ENCODE measurements around the gene IMMP2L. TPM values are rescaled to one million over a fixed set of nuclear protein-coding genes. Genes with fewer than 3 reads are reported as not detected.

Gene IMMP2L
- total RNA-seq, 3 donors from 2014 or later (not counting 1 experiment from before 2014, with no cell fraction given): 6.9 to 9.2 (median 8.7) TPM

- WGBS (ENCODE audit: insufficient coverage): 83% methylated on average over 5 of the region's 5 CpGs
- peaks cover 14 to 21% of the 10 kb centered on the region in 2 donors for H3K9me3 Mint-ChIP-seq
- DNase-seq (no peak), ATAC-seq (no peak)
- Histone ChIP-seq H3K9me3 (ENCODE audit: control insufficient read depth, insufficient read depth, low read length) (peaks cover 8% of the 10 kb centered on the region), H3K27ac (ENCODE audit: low read length) (no peak overlapping the region), H3K4me3 (ENCODE audit: low read length) (no peak overlapping the region), H3K4me1 (ENCODE audit: control insufficient read depth, insufficient read depth, low read length) (no peaks in the 10 kb centered on the region), H3K27me3 (ENCODE audit: control insufficient read depth, insufficient read depth, low read length) (no peaks in the 10 kb centered on the region), H3K36me3 (ENCODE audit: control insufficient read depth, insufficient read depth, low read length) (no peaks in the 10 kb centered on the region)
- no peaks in the 10 kb centered on the region for H3K36me3 Mint-ChIP-seq
- no peaks in the 10 kb centered on the region for H3K27me3 Mint-ChIP-seq (ENCODE audit: low read depth in 2 of 2)
- intact Hi-C loops (cut with micrococcal nuclease): no loop called here
- H3K27ac Mint-ChIP-seq: no peak overlapping the region
- H3K4me3 Mint-ChIP-seq: no peak overlapping the region
- no peak for TF ChIP-seq CTCF (IDR thresholded peaks at IDR 0.05)
- H3K4me1 Mint-ChIP-seq: no peaks in the 10 kb centered on the region
These were observed 925.0 kb downstream of the IMMP2L start for GRCh38 chr7:110637252-110637651.

- Mint-ChIP-seq H3K9me3 (peaks cover 6 to 9% of the 10 kb centered on the region in 2 donors), H3K4me3 (no peak overlapping the region), H3K27me3 (ENCODE audit: low read depth in 2 of 2) (no peaks in the 10 kb centered on the region), H3K27ac (no peak overlapping the region), H3K36me3 (no peaks in the 10 kb centered on the region), H3K4me1 (no peaks in the 10 kb centered on the region)
- Histone ChIP-seq H3K9me3 (ENCODE audit: control insufficient read depth, insufficient read depth, low read length) (peaks cover 8% of the 10 kb centered on the region), H3K27me3 (ENCODE audit: control insufficient read depth, insufficient read depth, low read length) (no peaks in the 10 kb centered on the region), H3K4me3 (ENCODE audit: low read length) (no peak overlapping the region), H3K4me1 (ENCODE audit: control insufficient read depth, insufficient read depth, low read length) (no peaks in the 10 kb centered on the region), H3K27ac (ENCODE audit: low read length) (no peak overlapping the region), H3K36me3 (ENCODE audit: control insufficient read depth, insufficient read depth, low read length) (no peaks in the 10 kb centered on the region)
- DNase-seq (no peak), ATAC-seq (no peak)
- WGBS (ENCODE audit: insufficient coverage): 57% methylated on average over 2 of the region's 2 CpGs
- intact Hi-C loops (cut with micrococcal nuclease): no loop called here
- TF ChIP-seq CTCF (IDR thresholded peaks at IDR 0.05): no peak
These were observed 929.0 kb downstream of the IMMP2L start for GRCh38 chr7:110633313-110633712.

DNA sequence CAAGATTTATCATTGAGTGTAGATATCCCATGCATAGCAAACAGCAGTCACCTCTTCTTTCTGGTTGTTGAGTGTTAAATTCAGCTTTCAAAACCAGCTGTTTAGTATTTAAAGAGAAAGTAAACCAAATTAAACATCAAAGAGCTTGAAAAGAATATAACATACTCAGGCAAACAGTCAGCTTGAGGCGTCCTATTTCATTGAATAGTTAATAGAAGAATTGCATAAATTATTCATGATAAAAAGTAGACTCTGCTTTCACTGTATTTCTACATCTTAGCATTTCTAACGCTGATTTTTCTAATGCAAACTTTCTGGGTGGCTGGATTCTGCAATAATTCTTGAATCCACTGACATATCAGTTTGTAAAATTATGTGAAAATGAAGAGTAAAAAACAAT is 935.9 kb downstream of the IMMP2L start:
- Histone ChIP-seq H3K27ac (ENCODE audit: low read length) (no peak overlapping the region), H3K27me3 (ENCODE audit: control insufficient read depth, insufficient read depth, low read length) (no peaks in the 10 kb centered on the region), H3K9me3 (ENCODE audit: control insufficient read depth, insufficient read depth, low read length) (no peaks in the 10 kb centered on the region), H3K4me1 (ENCODE audit: control insufficient read depth, insufficient read depth, low read length) (no peaks in the 10 kb centered on the region), H3K36me3 (ENCODE audit: control insufficient read depth, insufficient read depth, low read length) (no peaks in the 10 kb centered on the region), H3K4me3 (ENCODE audit: low read length) (no peak overlapping the region)
- intact Hi-C loops (cut with micrococcal nuclease): no loop called here
- no CpG with 5 or more reads among the region's 2 CpGs for WGBS (ENCODE audit: insufficient coverage)
- Mint-ChIP-seq H3K4me3 (no peak overlapping the region), H3K27me3 (ENCODE audit: low read depth in 2 of 2) (no peaks in the 10 kb centered on the region), H3K9me3 (peaks cover 5 to 8% of the 10 kb centered on the region in 2 donors), H3K27ac (no peak overlapping the region), H3K36me3 (no peaks in the 10 kb centered on the region), H3K4me1 (no peaks in the 10 kb centered on the region)
- TF ChIP-seq CTCF (IDR thresholded peaks at IDR 0.05): no peak
- DNase-seq (no peak), ATAC-seq (no peak)

DNA sequence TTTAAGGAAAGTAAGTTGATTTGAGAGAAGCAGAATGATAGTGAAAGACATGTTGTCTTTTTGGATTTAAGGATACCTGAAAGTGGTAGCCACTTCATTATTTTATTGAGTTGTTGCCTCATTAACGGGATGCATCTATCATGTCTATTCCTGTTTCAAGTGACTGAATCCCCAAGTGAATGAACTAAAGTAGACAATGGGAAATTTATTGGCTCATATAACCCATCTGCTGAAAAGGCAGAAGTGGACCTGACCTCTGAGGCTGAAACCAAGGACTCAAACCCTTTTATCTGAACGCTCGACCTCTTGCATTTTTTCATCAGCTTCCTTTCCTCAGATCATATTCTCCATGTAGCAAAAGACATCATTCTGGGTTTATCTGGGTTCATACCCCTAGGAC is 937.0 kb downstream of the IMMP2L start:
- H3K4me3 Mint-ChIP-seq: no peak overlapping the region
- H3K9me3 ChIP-seq (ENCODE audit: control insufficient read depth, insufficient read depth, low read length): no peaks in the 10 kb centered on the region
- ATAC-seq (no peak), DNase-seq (no peak)
- no peaks in the 10 kb centered on the region for H3K36me3 Mint-ChIP-seq
- no peaks in the 10 kb centered on the region for H3K4me1 ChIP-seq (ENCODE audit: control insufficient read depth, insufficient read depth, low read length)
- no peak overlapping the region for H3K4me3 ChIP-seq (ENCODE audit: low read length)
- no peak overlapping the region for H3K27ac Mint-ChIP-seq
- no peaks in the 10 kb centered on the region for H3K36me3 ChIP-seq (ENCODE audit: control insufficient read depth, insufficient read depth, low read length)
- H3K4me1 Mint-ChIP-seq: no peaks in the 10 kb centered on the region
- H3K27me3 Mint-ChIP-seq (ENCODE audit: low read depth in 2 of 2): no peaks in the 10 kb centered on the region
- no peak for TF ChIP-seq CTCF (IDR thresholded peaks at IDR 0.05)
- H3K27me3 ChIP-seq (ENCODE audit: control insufficient read depth, insufficient read depth, low read length): no peaks in the 10 kb centered on the region
- WGBS (ENCODE audit: insufficient coverage): 92% methylated on average over 3 of the region's 3 CpGs
- H3K27ac ChIP-seq (ENCODE audit: low read length): no peak overlapping the region
- intact Hi-C loops (cut with micrococcal nuclease): no loop called here
- peaks cover 5 to 12% of the 10 kb centered on the region in 2 donors for H3K9me3 Mint-ChIP-seq
